Caco-2 (cell line): ENCODE results near the gene FHIT. TPM values are rescaled to one million over a fixed set of nuclear protein-coding genes. Genes with fewer than 3 reads are reported as not detected.

ENCODE experiments used
- BruUV-seq: library from RNA; stranded (reverse); fragments of 400-500 nt; replicated peaks from 2 replicates; lab custom pipeline; 2021; lab: Mats Ljungman, UMichigan
- CTCF ChIA-PET: fragments of 300-600 bp; sonication (Branson Sonifier 250); formaldehyde crosslinking; loops from one replicate; lab custom pipeline; 2022; ENCODE audit warnings: antibody characterized with exemption; lab: Charles Lee
- POLR2A ChIA-PET: fragments of 300-600 bp; sonication (Branson Sonifier 250); formaldehyde crosslinking; loops from one replicate; lab custom pipeline; 2022; ENCODE audit warnings: antibody characterized with exemption; lab: Charles Lee
- DNase-seq, 2 experiments: peaks; one replicate each; pipeline versions ENCODE4 v3.0.0 to v3.0.0-alpha.2; 2020 to 2022
- H3K27me3 ChIP-seq: replicated peaks from 2 replicates; pipeline ENCODE4 v1.6.0; 2011; ENCODE audit warnings: low read length; ENCODE audit not compliant: control insufficient read depth, insufficient read depth
- H3K36me3 ChIP-seq: 2 replicates; pipeline ENCODE4 v1.5.1; 2011; ENCODE audit warnings: low read length; ENCODE audit not compliant: control insufficient read depth, insufficient read depth
- H3K4me1 ChIP-seq: fragments of 250-450 bp; sonication (Bioruptor Pico); 2 replicates; pipeline ENCODE4 v1.5.1; 2020; ENCODE audit warnings: mild to moderate bottlenecking
- H3K4me3 ChIP-seq: 2 replicates; pipeline ENCODE4 v1.5.1; 2011; ENCODE audit warnings: low read depth, mild to moderate bottlenecking, control low read depth, low read length
- H3K9me3 ChIP-seq: fragments of 250-450 bp; sonication (Bioruptor Pico); 2 replicates; pipeline ENCODE4 v1.5.1; 2020; ENCODE audit warnings: mild to moderate bottlenecking, moderate library complexity
- H3K27ac Mint-ChIP-seq: one replicate; pipeline ENCODE4 v1.8.0; 2022; ENCODE audit warnings: mixed read lengths; ENCODE audit not compliant: unreplicated experiment
- H3K27me3 Mint-ChIP-seq: one replicate; pipeline ENCODE4 v1.8.0; 2022; ENCODE audit warnings: mixed read lengths; ENCODE audit not compliant: insufficient read depth, unreplicated experiment
- H3K36me3 Mint-ChIP-seq: one replicate; pipeline ENCODE4 v1.8.0; 2022; ENCODE audit warnings: mild to moderate bottlenecking, mixed read lengths; ENCODE audit not compliant: insufficient read depth, unreplicated experiment
- H3K4me1 Mint-ChIP-seq: one replicate; pipeline ENCODE4 v1.8.0; 2022; ENCODE audit warnings: low read depth, mixed read lengths; ENCODE audit not compliant: unreplicated experiment
- H3K4me3 Mint-ChIP-seq: one replicate; pipeline ENCODE4 v1.8.0; 2022; ENCODE audit warnings: mild to moderate bottlenecking, moderate library complexity, mixed read lengths; ENCODE audit not compliant: unreplicated experiment
- H3K9me3 Mint-ChIP-seq: one replicate; pipeline ENCODE4 v1.8.0; 2022; ENCODE audit warnings: mixed read lengths; ENCODE audit not compliant: unreplicated experiment
- intact Hi-C: fragments of 100-400 bp; cut with micrococcal nuclease; formaldehyde crosslinking; loops from one replicate; pipeline ENCODE4 v1.10.0; 2022; ENCODE audit not compliant: unreplicated experiment
- total RNA-seq: library from RNA; stranded (reverse); gene quantifications from 2 replicates; pipeline ENCODE4 v1.2.3, GENCODE V29; 2022
- TF ChIP-seq, protein P1 (sequence below), 2 experiments: fragments of 200-600 bp in 1 of 2; IDR thresholded peaks; 1 replicate in 1 of 2; 2 replicates in 1 of 2; pipeline versions ENCODE4 v1.5.1 to v1.8.0; 2011 to 2022; ENCODE audit warnings: antibody characterized with exemption in 1 of 2, control low read depth in 1 of 2, inconsistent platforms in 1 of 2, low read depth in 1 of 2, low read length in 1 of 2, mild to moderate bottlenecking in 1 of 2, moderate library complexity in 1 of 2; ENCODE audit not compliant: insufficient read depth in 1 of 2, severe bottlenecking in 1 of 2, unreplicated experiment in 1 of 2

The FHIT gene
- total RNA-seq, 1 experiment from 2014 or later = 8.3 TPM

DNA sequence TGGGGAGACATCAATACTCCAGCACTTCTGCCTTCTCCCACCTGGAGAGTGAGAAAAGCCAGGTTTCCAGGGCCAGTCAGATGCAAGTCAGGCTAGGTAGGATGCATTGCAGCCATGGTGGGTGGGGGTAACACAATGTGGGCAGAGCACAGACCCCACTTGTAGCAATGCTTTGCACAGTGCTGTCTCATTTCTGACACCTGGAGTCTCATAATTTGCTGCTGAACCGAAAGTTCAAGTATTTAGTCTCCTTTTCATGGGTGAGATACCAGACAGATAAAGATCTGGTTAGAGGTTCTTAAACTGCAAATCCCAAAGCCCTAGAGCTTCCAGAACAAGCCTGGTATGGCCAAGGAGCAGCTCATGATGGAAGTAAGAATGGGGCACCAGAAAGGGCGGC is 1321.1 kb downstream of the FHIT start:
- Histone ChIP-seq H3K4me3 (no peak overlapping the region), H3K27me3 (no peaks in the 10 kb centered on the region), H3K36me3 (no peaks in the 10 kb centered on the region), H3K9me3 (no peaks in the 10 kb centered on the region), H3K4me1 (no peaks in the 10 kb centered on the region)
- Mint-ChIP-seq H3K4me1 (no peaks in the 10 kb centered on the region), H3K36me3 (no peaks in the 10 kb centered on the region), H3K27me3 (peaks cover 3% of the 10 kb centered on the region), H3K4me3 (no peak overlapping the region), H3K27ac (no peak overlapping the region), H3K9me3 (no peaks in the 10 kb centered on the region)
- intact Hi-C loops = no loop called here
- no TSS peak for BruUV-seq
- POLR2A ChIA-PET = no interaction called here
- no peak for DNase-seq
- TF ChIP-seq, protein P1, sequence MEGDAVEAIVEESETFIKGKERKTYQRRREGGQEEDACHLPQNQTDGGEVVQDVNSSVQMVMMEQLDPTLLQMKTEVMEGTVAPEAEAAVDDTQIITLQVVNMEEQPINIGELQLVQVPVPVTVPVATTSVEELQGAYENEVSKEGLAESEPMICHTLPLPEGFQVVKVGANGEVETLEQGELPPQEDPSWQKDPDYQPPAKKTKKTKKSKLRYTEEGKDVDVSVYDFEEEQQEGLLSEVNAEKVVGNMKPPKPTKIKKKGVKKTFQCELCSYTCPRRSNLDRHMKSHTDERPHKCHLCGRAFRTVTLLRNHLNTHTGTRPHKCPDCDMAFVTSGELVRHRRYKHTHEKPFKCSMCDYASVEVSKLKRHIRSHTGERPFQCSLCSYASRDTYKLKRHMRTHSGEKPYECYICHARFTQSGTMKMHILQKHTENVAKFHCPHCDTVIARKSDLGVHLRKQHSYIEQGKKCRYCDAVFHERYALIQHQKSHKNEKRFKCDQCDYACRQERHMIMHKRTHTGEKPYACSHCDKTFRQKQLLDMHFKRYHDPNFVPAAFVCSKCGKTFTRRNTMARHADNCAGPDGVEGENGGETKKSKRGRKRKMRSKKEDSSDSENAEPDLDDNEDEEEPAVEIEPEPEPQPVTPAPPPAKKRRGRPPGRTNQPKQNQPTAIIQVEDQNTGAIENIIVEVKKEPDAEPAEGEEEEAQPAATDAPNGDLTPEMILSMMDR (IDR thresholded peaks at IDR 0.05; ENCODE audit: insufficient read depth in 1 of 2, low read depth in 1 of 2, low read length in 1 of 2, severe bottlenecking in 1 of 2, unreplicated experiment in 1 of 2) = no peak
- CTCF ChIA-PET = no interaction called here

DNA sequence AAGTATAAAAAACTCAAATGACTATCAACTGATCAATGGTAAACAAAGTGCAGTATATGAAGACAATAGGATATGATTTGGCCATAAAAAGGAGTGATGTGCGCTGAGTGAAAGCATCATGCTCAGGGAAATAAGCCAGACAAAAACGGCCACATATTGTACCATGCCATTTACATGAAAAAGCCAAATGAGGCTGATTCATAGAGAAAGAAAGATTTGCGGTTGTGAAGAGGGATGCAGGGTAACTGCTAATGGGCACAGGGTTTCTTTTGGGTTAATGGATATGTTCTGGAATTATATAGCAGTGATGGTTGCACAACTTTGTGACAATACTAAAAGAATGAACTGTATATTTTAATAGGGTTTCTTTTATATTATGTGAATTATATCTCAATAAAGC is 1324.2 kb downstream of the FHIT start:
- no peak overlapping the region for H3K4me3 Mint-ChIP-seq
- Histone ChIP-seq H3K9me3 (no peaks in the 10 kb centered on the region), H3K27me3 (no peaks in the 10 kb centered on the region), H3K4me1 (no peaks in the 10 kb centered on the region), H3K4me3 (no peak overlapping the region), H3K36me3 (no peaks in the 10 kb centered on the region)
- ChIA-PET POLR2A (no interaction called here), CTCF (no interaction called here)
- no peak for DNase-seq
- no peaks in the 10 kb centered on the region for H3K9me3 Mint-ChIP-seq
- no peaks in the 10 kb centered on the region for H3K36me3 Mint-ChIP-seq
- intact Hi-C loops = no loop called here
- BruUV-seq = no TSS peak
- H3K27me3 Mint-ChIP-seq = no peaks in the 10 kb centered on the region
- TF ChIP-seq, protein P1 (IDR thresholded peaks at IDR 0.05; ENCODE audit: insufficient read depth in 1 of 2, low read depth in 1 of 2, low read length in 1 of 2, severe bottlenecking in 1 of 2, unreplicated experiment in 1 of 2) = no peak
- no peak overlapping the region for H3K27ac Mint-ChIP-seq
- no peaks in the 10 kb centered on the region for H3K4me1 Mint-ChIP-seq

DNA sequence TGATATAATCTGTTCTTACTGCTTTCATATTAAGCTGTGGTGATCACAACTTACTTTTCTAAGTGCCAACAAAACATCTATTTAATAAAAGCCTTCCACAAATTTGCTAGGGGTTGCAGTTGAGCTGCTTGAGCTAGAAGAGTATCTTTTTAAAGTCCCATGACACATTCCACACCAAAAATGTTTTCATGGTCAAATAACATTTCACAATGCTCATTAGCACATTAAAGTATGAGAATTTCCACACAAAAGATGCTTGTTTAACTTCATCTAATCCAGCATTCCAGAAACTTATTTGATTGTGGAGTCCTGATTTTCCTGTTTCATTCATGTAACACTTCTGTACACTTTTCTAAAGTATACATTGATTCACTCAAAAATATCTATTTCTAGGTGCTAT is 1325.3 kb downstream of the FHIT start:
- no peak for DNase-seq
- TF ChIP-seq, protein P1 (IDR thresholded peaks at IDR 0.05; ENCODE audit: insufficient read depth in 1 of 2, low read depth in 1 of 2, low read length in 1 of 2, severe bottlenecking in 1 of 2, unreplicated experiment in 1 of 2) = no peak
- no peaks in the 10 kb centered on the region for H3K27me3 ChIP-seq
- CTCF ChIA-PET = no interaction called here
- intact Hi-C loops = no loop called here
- no peaks in the 10 kb centered on the region for H3K27me3 Mint-ChIP-seq
- H3K36me3 ChIP-seq = no peaks in the 10 kb centered on the region
- POLR2A ChIA-PET = no interaction called here
- no peaks in the 10 kb centered on the region for H3K4me1 ChIP-seq
- H3K9me3 ChIP-seq = no peaks in the 10 kb centered on the region
- H3K27ac Mint-ChIP-seq = no peak overlapping the region
- H3K4me3 Mint-ChIP-seq = no peak overlapping the region
- H3K4me3 ChIP-seq = no peak overlapping the region
- no peaks in the 10 kb centered on the region for H3K9me3 Mint-ChIP-seq
- no peaks in the 10 kb centered on the region for H3K36me3 Mint-ChIP-seq
- BruUV-seq = no TSS peak
- H3K4me1 Mint-ChIP-seq = no peaks in the 10 kb centered on the region
